GM23338 (cell line): ENCODE results near the gene AHNAK2.

Experiments
- CTCF ChIP-seq, 2 experiments: fragments of 200-600 bp in 1 of 2; sonication (generic) in 1 of 2; conservative IDR thresholded peaks; 2 replicates each; pipeline versions ENCODE4 v1.5.1 to v1.6.1; 2016 to 2017; ENCODE audit warnings: antibody characterized with exemption in 2 of 2, low read depth in 2 of 2, mild to moderate bottlenecking in 2 of 2, moderate library complexity in 1 of 2
- EZH2 ChIP-seq: fragments of 200-600 bp; sonication (generic); IDR thresholded peaks from one replicate; pipeline ENCODE4 v1.8.0; 2017; ENCODE audit warnings: antibody characterized with exemption, mild to moderate bottlenecking, low read depth; ENCODE audit not compliant: unreplicated experiment
- EZH2phosphoT487 ChIP-seq: fragments of 200-600 bp; sonication (generic); IDR thresholded peaks from one replicate; pipeline ENCODE4 v1.8.1; 2018; ENCODE audit warnings: antibody characterized with exemption; ENCODE audit not compliant: unreplicated experiment
- REST ChIP-seq: IDR thresholded peaks from one replicate; pipeline ENCODE4 v1.6.1; 2018; ENCODE audit warnings: antibody characterized with exemption; ENCODE audit not compliant: unreplicated experiment
- ZNF114 ChIP-seq: fragments of 250-450 bp; sonication (Bioruptor Pico); IDR thresholded peaks from 2 replicates; pipeline ENCODE4 v1.5.0; 2020; ENCODE audit warnings: mild to moderate bottlenecking, moderate library complexity

- TF ChIP-seq EZH2phosphoT487 (no peak), EZH2 (no peak), CTCF (conservative IDR thresholded peaks at IDR 0.05; ENCODE audit: low read depth in 2 of 2) (no peak), REST (no peak), ZNF114 (CRISPR knock-in tag) (no peak)
These were observed 38.3 kb downstream of the AHNAK2 start for GRCh38 chr14:104939666-104940410.
